Right lobe of liver (tissue), 6 donors: ENCODE results near the gene TMEM233. TPM values are rescaled to one million over a fixed set of nuclear protein-coding genes. Genes with fewer than 3 reads are reported as not detected.
A peak's percentile ranks its signal among the peaks of the same experiment; 100 is the strongest.

Experiments
- ATAC-seq, 4 donors: fragments of 200-7000 bp; cut with Tn5 transposase; one replicate each; pipeline ENCODE4 v1.9.1; 2020; ENCODE audit warnings: mild to moderate bottlenecking in 4 of 4, moderate library complexity in 4 of 4
- DNase-seq, 3 donors: peaks; one replicate each; pipeline ENCODE4 v3.0.0-alpha.2; 2020
- H3K27ac ChIP-seq, 3 donors: fragments of 200-600 bp; one replicate each; pipeline ENCODE4 v1.8.0; 2022
- H3K27me3 ChIP-seq, 2 donors: fragments of 200-600 bp; one replicate each; pipeline ENCODE4 v1.8.0; 2022
- H3K36me3 ChIP-seq, 4 donors: fragments of 200-600 bp; sonication (generic) in 1 of 4; one replicate each; pipeline versions ENCODE4 v1.5.1 to v1.8.0; 2017 to 2022; ENCODE audit warnings: control low read depth in 1 of 4
- H3K4me1 ChIP-seq, 4 donors: fragments of 200-600 bp; sonication (generic) in 1 of 4; one replicate each; pipeline versions ENCODE4 v1.5.1 to v1.8.0; 2017 to 2022; ENCODE audit warnings: control low read depth in 1 of 4
- H3K4me3 ChIP-seq, 3 donors: fragments of 200-600 bp; one replicate each; pipeline ENCODE4 v1.8.0; 2022
- H3K9me3 ChIP-seq, 4 donors: fragments of 200-600 bp; sonication (generic) in 1 of 4; one replicate each; pipeline versions ENCODE4 v1.5.1 to v1.8.0; 2017 to 2022; ENCODE audit warnings: control low read depth in 1 of 4
- POLR2A ChIP-seq: fragments of 450-650 bp; IDR thresholded peaks from one replicate; pipeline ENCODE4 v1.6.1; 2017; ENCODE audit warnings: antibody characterized with exemption, mild to moderate bottlenecking
- WGBS: methylation state at CpG from one replicate; pipeline ENCODE4 v1.1.6; 2018; ENCODE audit warnings: low coverage, low lambda C conversion rate; ENCODE audit not compliant: insufficient coverage; ENCODE audit errors: missing lambda C conversion rate; 5-methylcytosine and 5-hydroxymethylcytosine counted together
- intact Hi-C, 2 donors: fragments of 100-400 bp; cut with DNase I; formaldehyde crosslinking; loops; one replicate each; pipeline versions ENCODE4 v1.11.2 to v1.14.1; 2022
- total RNA-seq, 6 experiments: library from RNA; depleted of rRNA in 2 of 6; stranded (reverse); fragments of >200 nt in 2 of 6; fragmentation: NEBNext Ultra II Directional in 3 of 6; extraction: Animal tissue kit (Norgen Biotek cat#: 25700) in 3 of 6; gene quantifications; one replicate each; pipeline versions ENCODE4 v1.1.0 to v1.2.4, GENCODE V29; 2016 to 2023
- TF ChIP-seq, protein P1 (sequence below), 4 donors: fragments of 200-600 bp in 3 of 4; fragments of 450-650 bp in 1 of 4; IDR thresholded peaks; one replicate each; pipeline versions ENCODE4 v1.5.1 to v1.8.0; 2016 to 2022; ENCODE audit warnings: antibody characterized with exemption in 4 of 4, mild to moderate bottlenecking in 2 of 4
- donor health status: DM: no; HTN: yes; CAD: no.
- donor health status: DM: no; HTN: no; CAD: no.
- donor health status: DM: no; HTN: no; CAD: no.
- donor health status: DM: no; HTN: yes; CAD: no.
- donor health status: DM: no; HTN: yes; CAD: no.

TMEM233 gene
- total RNA-seq, 6 experiments from 2014 or later: 0.09 to 0.40 (median 0.21) TPM; not detected in 2

DNA sequence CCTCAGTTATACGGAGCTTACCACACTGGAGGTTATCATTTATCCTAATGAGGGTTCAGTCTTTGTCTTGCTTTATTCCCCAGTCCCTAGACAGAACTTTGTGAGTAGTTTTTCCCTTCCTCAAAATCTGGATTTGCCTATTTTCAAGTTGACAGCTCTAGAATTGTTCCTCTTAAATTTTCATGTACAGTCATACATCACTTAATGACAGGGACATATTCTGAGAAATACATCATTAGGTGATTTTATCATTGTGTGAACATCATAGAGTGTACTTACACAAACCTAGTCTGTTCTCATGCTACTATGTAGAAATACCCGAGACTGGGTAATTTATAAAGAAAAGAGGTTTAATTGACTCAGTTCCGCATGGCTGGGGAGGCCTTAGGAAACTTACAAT lies 77.5 kb downstream of the TMEM233 start:
- ATAC-seq: no peak
- peaks cover 0 to 34% (median 5%) of the 10 kb centered on the region in 4 donors for H3K4me1 ChIP-seq

DNA sequence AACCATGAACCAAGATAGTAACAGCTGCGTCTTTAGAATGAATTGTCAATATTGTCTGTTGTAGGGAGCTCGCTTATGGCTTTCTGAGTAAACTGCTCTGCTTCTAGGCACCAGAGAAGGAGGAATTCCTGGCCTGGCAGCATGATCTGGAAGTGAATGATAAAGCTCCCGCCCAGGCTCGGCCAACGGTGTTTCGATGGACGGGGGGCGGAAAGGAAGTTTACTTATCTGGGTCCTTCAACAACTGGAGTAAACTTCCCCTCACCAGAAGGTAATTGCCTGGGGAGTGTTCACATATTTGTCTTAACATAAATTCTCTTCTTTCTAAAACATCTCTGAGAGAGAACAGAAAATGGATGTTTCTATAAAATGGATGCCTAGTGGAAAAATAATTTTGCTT lies 78.6 kb downstream of the TMEM233 start:
- intact Hi-C loops: no loop called here
- H3K4me3 ChIP-seq: no peak overlapping the region
- H3K27me3 ChIP-seq: no peaks in the 10 kb centered on the region
- TF ChIP-seq, protein P1, sequence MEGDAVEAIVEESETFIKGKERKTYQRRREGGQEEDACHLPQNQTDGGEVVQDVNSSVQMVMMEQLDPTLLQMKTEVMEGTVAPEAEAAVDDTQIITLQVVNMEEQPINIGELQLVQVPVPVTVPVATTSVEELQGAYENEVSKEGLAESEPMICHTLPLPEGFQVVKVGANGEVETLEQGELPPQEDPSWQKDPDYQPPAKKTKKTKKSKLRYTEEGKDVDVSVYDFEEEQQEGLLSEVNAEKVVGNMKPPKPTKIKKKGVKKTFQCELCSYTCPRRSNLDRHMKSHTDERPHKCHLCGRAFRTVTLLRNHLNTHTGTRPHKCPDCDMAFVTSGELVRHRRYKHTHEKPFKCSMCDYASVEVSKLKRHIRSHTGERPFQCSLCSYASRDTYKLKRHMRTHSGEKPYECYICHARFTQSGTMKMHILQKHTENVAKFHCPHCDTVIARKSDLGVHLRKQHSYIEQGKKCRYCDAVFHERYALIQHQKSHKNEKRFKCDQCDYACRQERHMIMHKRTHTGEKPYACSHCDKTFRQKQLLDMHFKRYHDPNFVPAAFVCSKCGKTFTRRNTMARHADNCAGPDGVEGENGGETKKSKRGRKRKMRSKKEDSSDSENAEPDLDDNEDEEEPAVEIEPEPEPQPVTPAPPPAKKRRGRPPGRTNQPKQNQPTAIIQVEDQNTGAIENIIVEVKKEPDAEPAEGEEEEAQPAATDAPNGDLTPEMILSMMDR (IDR thresholded peaks at IDR 0.05): no peak
- TF ChIP-seq POLR2A: no peak
- peaks cover 0 to 30% (median 4%) of the 10 kb centered on the region in 4 donors for H3K4me1 ChIP-seq
- ATAC-seq: no peak
- no peak for DNase-seq
- H3K27ac ChIP-seq: no peak overlapping the region
- peaks cover 4 to 55% (median 21%) of the 10 kb centered on the region in 4 donors for H3K36me3 ChIP-seq
- WGBS: 64% methylated on average over 7 of the region's 8 CpGs
- no peaks in the 10 kb centered on the region for H3K9me3 ChIP-seq

More for the DNA sequence above, 77.5 kb downstream of the TMEM233 start:
- Histone ChIP-seq H3K27ac (no peak overlapping the region), H3K36me3 (peaks cover 0 to 45% (median 12%) of the 10 kb centered on the region in 4 donors), H3K9me3 (no peaks in the 10 kb centered on the region), H3K4me3 (no peak overlapping the region), H3K27me3 (no peaks in the 10 kb centered on the region)
- intact Hi-C loops: no loop called here
- WGBS: 85% methylated on average over 3 of the region's 3 CpGs
- TF ChIP-seq, protein P1 (IDR thresholded peaks at IDR 0.05): no peak
- TF ChIP-seq POLR2A: no peak
- no peak for DNase-seq

DNA sequence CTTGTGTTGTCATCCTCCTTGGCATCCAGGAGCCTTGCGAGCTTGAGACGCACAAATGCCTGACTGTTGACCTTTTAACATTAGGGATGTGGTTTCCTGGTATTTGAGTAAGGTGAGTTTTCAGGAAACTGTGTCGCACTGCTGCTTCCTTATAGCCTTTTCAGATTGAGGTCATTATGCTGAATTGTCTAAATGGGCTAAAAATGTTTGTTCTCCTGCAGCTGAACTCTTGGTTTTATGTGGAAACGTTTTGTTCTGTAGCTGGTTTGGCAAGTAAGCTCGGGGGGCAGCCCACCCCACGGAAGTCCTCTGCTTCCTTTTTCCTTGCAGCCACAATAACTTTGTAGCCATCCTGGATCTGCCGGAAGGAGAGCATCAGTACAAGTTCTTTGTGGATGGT lies 80.1 kb downstream of the TMEM233 start:
- TF ChIP-seq POLR2A: no peak
- TF ChIP-seq, protein P1 (IDR thresholded peaks at IDR 0.05): no peak
- Histone ChIP-seq H3K36me3 (peaks cover 4 to 67% (median 28%) of the 10 kb centered on the region in 4 donors), H3K27ac (no peak overlapping the region), H3K4me3 (no peak overlapping the region), H3K9me3 (no peaks in the 10 kb centered on the region), H3K4me1 (peaks cover 0 to 25% (median 3%) of the 10 kb centered on the region in 4 donors), H3K27me3 (no peaks in the 10 kb centered on the region)
- DNase-seq (no peak), ATAC-seq (peak; percentile 33 to 61 (median 55))
- intact Hi-C loops: no loop called here
- 38% methylated on average over 7 of the region's 7 CpGs for WGBS

DNA sequence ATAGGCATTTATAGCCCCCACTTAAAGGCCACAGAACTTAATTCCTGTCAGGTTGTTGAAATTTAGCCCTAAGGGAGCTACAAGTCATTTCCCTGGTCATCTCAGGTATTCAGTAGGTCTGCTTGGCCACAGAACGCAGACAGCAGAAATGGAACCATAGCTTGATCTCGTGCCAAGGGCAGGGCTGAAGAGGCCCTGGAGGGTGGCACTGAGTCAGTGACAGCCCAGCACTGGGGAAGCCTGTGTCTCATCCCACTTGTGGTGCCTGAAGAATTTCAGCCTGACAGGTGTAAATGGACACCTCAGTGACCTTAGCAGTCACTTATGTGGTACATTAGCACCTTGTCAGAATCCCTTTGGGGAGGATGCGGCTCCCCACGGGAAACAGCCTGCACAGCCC lies 81.0 kb downstream of the TMEM233 start:
- no peak overlapping the region for H3K27ac ChIP-seq
- H3K36me3 ChIP-seq: peaks cover 4 to 76% (median 33%) of the 10 kb centered on the region in 4 donors
- no peak for DNase-seq
- H3K4me1 ChIP-seq: peaks cover 0 to 24% (median 3%) of the 10 kb centered on the region in 4 donors
- intact Hi-C loops: no loop called here
- 96% methylated on average over 4 of the region's 4 CpGs for WGBS
- no peaks in the 10 kb centered on the region for H3K27me3 ChIP-seq
- no peak overlapping the region for H3K4me3 ChIP-seq
- ATAC-seq: no peak
- no peaks in the 10 kb centered on the region for H3K9me3 ChIP-seq
- TF ChIP-seq, protein P1 (IDR thresholded peaks at IDR 0.05): no peak

DNA sequence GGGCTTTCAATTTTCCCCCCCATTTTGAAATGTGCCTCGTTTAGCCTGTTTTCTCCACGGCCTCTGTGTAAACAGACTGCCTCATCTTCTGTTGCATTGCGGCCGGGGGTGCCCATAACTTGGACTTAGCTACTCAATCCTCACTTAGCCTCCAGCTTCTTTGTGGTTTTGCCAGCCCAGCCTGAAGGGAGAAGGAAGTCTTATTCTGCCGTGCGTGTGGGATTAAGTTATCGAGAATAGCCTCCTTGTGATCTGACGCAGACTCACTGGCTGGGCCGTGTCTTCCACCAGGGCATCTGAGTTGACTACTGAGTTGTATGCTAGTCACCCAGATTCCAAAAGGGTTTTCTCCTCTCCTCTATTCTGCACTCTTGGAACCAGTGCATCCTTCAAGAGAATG lies 82.4 kb downstream of the TMEM233 start:
- peaks cover 4 to 88% (median 44%) of the 10 kb centered on the region in 4 donors for H3K36me3 ChIP-seq
- 86% methylated on average over 9 of the region's 9 CpGs for WGBS
- TF ChIP-seq, protein P1 (IDR thresholded peaks at IDR 0.05): no peak
- no peak for TF ChIP-seq POLR2A
- H3K4me3 ChIP-seq: no peak overlapping the region
- no peak for DNase-seq
- peaks cover 0 to 24% (median 0%) of the 10 kb centered on the region in 4 donors for H3K4me1 ChIP-seq
- no peaks in the 10 kb centered on the region for H3K27me3 ChIP-seq
- ATAC-seq: no peak
- intact Hi-C loops: no loop called here
- no peaks in the 10 kb centered on the region for H3K9me3 ChIP-seq
- H3K27ac ChIP-seq: no peak overlapping the region
